GM19238 (cell line): ENCODE results near the gene PDE6G.
"Not testable (repeated sequence)": the region's sequence is repeated elsewhere in the genome, so short reads cannot be mapped to it uniquely, and the experiment has no call there.

Experiments used
- DNase-seq: peaks from one replicate; pipeline ENCODE4 v3.0.0; 2011; ENCODE audit warnings: low spot score; ENCODE audit not compliant: insufficient read length

The PDE6G gene

GRCh38 chr17:81687770-81688541, 31.6 kb upstream of the PDE6G start:
- DNase-seq, result no peak

- DNase-seq, result no peak
Observed at GRCh38 chr17:81686614-81687013, 30.3 kb upstream of the PDE6G start.

GRCh38 chr17:81685108-81685507, 28.8 kb upstream of the PDE6G start:
- no peak for DNase-seq

GRCh38 chr17:81684442-81684911, 28.1 kb upstream of the PDE6G start:
- no peak for DNase-seq

- peak; percentile 100 for DNase-seq
Observed at GRCh38 chr17:81683584-81684441, 27.5 kb upstream of the PDE6G start, which contains the start of the genes ARL16 and HGS. TSS of gene ARL16 (minus strand) at chr17:81683797. CDS start at chr17:81683753, 44 bp downstream. TSS of gene HGS (plus strand) at chr17:81684011. CDS start at chr17:81684067, 56 bp downstream.

GRCh38 chr17:81683208-81683583, 26.9 kb upstream of the PDE6G start:
- peak; percentile 58 for DNase-seq

GRCh38 chr17:81682565-81683207, 26.3 kb upstream of the PDE6G start:
- no peak for DNase-seq

GRCh38 chr17:81681672-81682071, 25.3 kb upstream of the PDE6G start:
- DNase-seq, result no peak

GRCh38 chr17:81680150-81680549, 23.8 kb upstream of the PDE6G start:
- DNase-seq, result no peak

- DNase-seq, result no peak
Observed at GRCh38 chr17:81676906-81677305, 20.6 kb upstream of the PDE6G start.

- DNase-seq, result not testable (repeated sequence)
Observed at GRCh38 chr17:81675515-81676221, 19.3 kb upstream of the PDE6G start.

GRCh38 chr17:81673561-81674258, 17.4 kb upstream of the PDE6G start:
- no peak for DNase-seq

GRCh38 chr17:81672954-81673353, 16.6 kb upstream of the PDE6G start:
- DNase-seq, result no peak

- no peak for DNase-seq
Observed at GRCh38 chr17:81672504-81672903, 16.2 kb upstream of the PDE6G start.

- no peak for DNase-seq
Observed at GRCh38 chr17:81667754-81668153, 11.4 kb upstream of the PDE6G start.

- DNase-seq, result peak; percentile 97
Observed at GRCh38 chr17:81666342-81667191, 10.2 kb upstream of the PDE6G start, which contains the start of the genes CCDC137 and OXLD1. TSS of gene CCDC137 (plus strand) at chr17:81666737. CDS start at chr17:81666767, 30 bp downstream. TSS of gene OXLD1 (minus strand) at chr17:81666605. CDS start at chr17:81666577, 28 bp downstream.

- no peak for DNase-seq
Observed at GRCh38 chr17:81666092-81666341, 9.7 kb upstream of the PDE6G start.

GRCh38 chr17:81665205-81666091, 9.1 kb upstream of the PDE6G start:
- peak; percentile 55 for DNase-seq

GRCh38 chr17:81664051-81664470, 7.7 kb upstream of the PDE6G start:
- DNase-seq, result no peak
